ENCODE results near the gene SLC25A51.

DNA sequence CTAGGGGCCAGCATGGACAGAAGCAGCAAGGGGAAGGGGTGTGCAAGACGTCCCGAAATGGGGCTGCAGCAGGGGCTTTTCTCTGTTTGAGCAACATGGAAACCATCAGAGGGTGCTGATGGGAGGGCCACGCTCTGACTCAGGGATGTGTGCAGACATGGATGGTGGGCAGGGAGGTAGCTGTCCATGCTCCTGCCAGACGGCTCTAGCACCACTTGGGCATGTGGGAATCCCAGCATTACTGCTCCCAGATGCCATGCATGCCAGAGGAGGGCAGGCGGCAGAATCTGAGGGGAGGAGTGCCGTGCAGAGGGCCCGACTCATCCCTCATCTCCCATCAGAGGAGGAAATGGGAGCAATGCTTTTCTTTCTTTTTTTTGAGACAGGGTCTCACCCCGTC lies 45.6 kb upstream of the SLC25A51 start:
- TF ChIP-seq YY1 (IDR thresholded peaks at IDR 0.05; ENCODE audit: insufficient read depth, insufficient read length) (no peak), ZNF274 (IDR thresholded peaks at IDR 0.05; ENCODE audit: low read depth, low read length) (no peak), SUZ12 (IDR thresholded peaks at IDR 0.05; ENCODE audit: extremely low read depth, insufficient read depth, insufficient read length) (no peak)

All from NT2/D1 (cell line).